SH-SY5Y (cell line): ENCODE measurements around the gene DEK.

ENCODE experiments used
- GATA2 ChIP-seq: IDR thresholded peaks from 2 replicates; pipeline ENCODE4 v1.6.1; 2011; ENCODE audit warnings: mild to moderate bottlenecking, low read depth, low read length
- GATA3 ChIP-seq: IDR thresholded peaks from 2 replicates; pipeline ENCODE4 v1.6.1; 2011; ENCODE audit warnings: low read depth, mild to moderate bottlenecking, low read length, moderate library complexity

DNA sequence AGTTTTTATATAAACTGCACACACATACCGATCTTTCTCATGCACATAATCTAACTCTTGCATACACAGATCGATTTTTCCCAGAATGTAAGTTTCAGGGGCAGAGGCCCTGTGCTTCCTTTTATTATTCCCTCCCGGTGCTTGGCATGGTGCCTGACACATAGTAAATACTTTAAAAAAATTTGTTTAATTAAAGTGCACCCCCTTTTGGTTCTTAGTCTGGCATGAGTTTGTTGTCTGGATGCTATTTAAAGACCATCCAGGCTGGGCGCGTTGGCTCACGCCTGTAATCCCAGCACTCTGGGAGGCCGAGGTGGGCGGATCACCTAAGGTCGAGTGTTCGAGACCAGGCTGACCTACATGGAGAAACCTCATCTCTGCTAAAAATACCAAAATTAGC, 5.4 kb upstream of the DEK start:
- no peak for TF ChIP-seq GATA3
- no peak for TF ChIP-seq GATA2
